ENCODE data around the gene AIFM2.

DNA sequence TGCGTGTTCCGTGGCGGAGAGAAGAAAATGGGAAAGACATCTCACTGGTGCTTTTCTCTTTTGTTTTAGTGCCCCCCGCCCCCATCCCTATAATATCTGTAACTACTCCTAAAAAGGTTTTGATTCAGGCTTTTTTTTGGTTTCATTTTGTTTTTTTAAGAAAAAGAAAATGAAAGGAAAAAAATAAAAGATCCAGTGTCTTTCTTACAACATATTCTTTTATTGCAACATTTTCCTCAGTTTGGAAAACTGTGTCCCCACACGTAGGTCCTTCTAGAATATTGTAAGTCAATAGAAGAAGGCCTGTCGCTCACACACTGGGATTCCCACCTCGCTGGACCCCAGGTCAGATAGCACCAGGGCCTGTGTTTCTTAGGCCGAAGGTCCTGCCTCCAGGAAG, 20.6 kb downstream of the AIFM2 start:
- TF ChIP-seq, protein P1, sequence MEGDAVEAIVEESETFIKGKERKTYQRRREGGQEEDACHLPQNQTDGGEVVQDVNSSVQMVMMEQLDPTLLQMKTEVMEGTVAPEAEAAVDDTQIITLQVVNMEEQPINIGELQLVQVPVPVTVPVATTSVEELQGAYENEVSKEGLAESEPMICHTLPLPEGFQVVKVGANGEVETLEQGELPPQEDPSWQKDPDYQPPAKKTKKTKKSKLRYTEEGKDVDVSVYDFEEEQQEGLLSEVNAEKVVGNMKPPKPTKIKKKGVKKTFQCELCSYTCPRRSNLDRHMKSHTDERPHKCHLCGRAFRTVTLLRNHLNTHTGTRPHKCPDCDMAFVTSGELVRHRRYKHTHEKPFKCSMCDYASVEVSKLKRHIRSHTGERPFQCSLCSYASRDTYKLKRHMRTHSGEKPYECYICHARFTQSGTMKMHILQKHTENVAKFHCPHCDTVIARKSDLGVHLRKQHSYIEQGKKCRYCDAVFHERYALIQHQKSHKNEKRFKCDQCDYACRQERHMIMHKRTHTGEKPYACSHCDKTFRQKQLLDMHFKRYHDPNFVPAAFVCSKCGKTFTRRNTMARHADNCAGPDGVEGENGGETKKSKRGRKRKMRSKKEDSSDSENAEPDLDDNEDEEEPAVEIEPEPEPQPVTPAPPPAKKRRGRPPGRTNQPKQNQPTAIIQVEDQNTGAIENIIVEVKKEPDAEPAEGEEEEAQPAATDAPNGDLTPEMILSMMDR (IDR thresholded peaks at IDR 0.05) = no peak
- no peak for TF ChIP-seq POLR2A (IDR thresholded peaks at IDR 0.05)

Data from thyroid gland (tissue), 4 donors.